Sigmoid colon (tissue), 4 donors: ENCODE measurements around the gene VPS37B.

Source experiments
- CTCF ChIP-seq, 4 experiments: fragments of 450-650 bp in 3 of 4; fragments of 200-600 bp in 1 of 4; IDR thresholded peaks; one replicate each; pipeline ENCODE4 v1.5.1; 2016 to 2019; ENCODE audit warnings: antibody characterized with exemption in 4 of 4, mild to moderate bottlenecking in 3 of 4, moderate library complexity in 2 of 4
- EP300 ChIP-seq, 4 donors: sonication (generic); formaldehyde crosslinking; IDR thresholded peaks; one replicate each; pipeline ENCODE4 v1.6.1; 2017; ENCODE audit warnings: antibody characterized with exemption in 4 of 4
- POLR2A ChIP-seq, 2 donors: fragments of 450-650 bp; IDR thresholded peaks; one replicate each; pipeline ENCODE4 v1.6.1; 2016; ENCODE audit warnings: antibody characterized with exemption in 2 of 2, mild to moderate bottlenecking in 2 of 2, moderate library complexity in 2 of 2

- TF ChIP-seq EP300 (IDR thresholded peaks at IDR 0.05) (no peak), CTCF (IDR thresholded peaks at IDR 0.05) (no peak), POLR2A (IDR thresholded peaks at IDR 0.05) (peak in 1 of 2 donors; percentile 20)
Measured at GRCh38 chr12:122836027-122836921, 59.6 kb downstream of the VPS37B start.
